OCI-LY3 (cell line): ENCODE results near the gene ZNF768.

Experiments
- CTCF ChIP-seq: fragments of 200-600, 300-600 bp; sonication (generic); IDR thresholded peaks from 2 replicates; pipeline ENCODE4 v1.5.1; 2014; ENCODE audit warnings: antibody characterized with exemption, low read length, low read depth
- EZH2phosphoT487 ChIP-seq: fragments of 200-600 bp; shearing (Covaris generic); IDR thresholded peaks from 2 replicates; pipeline ENCODE4 v1.6.1; 2018; ENCODE audit warnings: antibody characterized with exemption, mixed run types, low read depth

GRCh38 chr16:30566531-30566930, 40.2 kb upstream of the ZNF768 start:
- no peak for TF ChIP-seq EZH2phosphoT487
- no peak for TF ChIP-seq CTCF
